IMR-90 (cell line): ENCODE data around the gene TRPC4AP. TPM values are rescaled to one million over a fixed set of nuclear protein-coding genes. Genes with fewer than 3 reads are reported as not detected.

Source experiments
- ATAC-seq: fragments of 200-7000 bp; cut with Tn5 transposase; 2 replicates; pipeline ENCODE4 v1.9.1; 2020; ENCODE audit warnings: low read depth, mild to moderate bottlenecking, moderate library complexity
- BruUV-seq: library from RNA; stranded (reverse); fragments of 400-500 nt; replicated peaks from 2 replicates; lab custom pipeline; 2021; lab: Mats Ljungman, UMichigan
- CTCF ChIA-PET: fragments of 300-600 bp; formaldehyde crosslinking; extraction: SDS; loops from one replicate; lab custom pipeline; 2021; ENCODE audit warnings: antibody characterized with exemption; lab: Yijun Ruan, JAX
- POLR2A ChIA-PET: fragments of 300-600 bp; sonication (Branson Sonifier 250); formaldehyde crosslinking; loops from one replicate; lab custom pipeline; 2022; ENCODE audit warnings: antibody characterized with exemption; ENCODE audit not compliant: unreplicated experiment; lab: Charles Lee
- DNase-seq: peaks from one replicate; pipeline ENCODE4 v3.0.0; 2013
- H2AFZ ChIP-seq: replicated peaks from 2 replicates; pipeline ENCODE3; 2013; ENCODE audit warnings: low read length, mild to moderate bottlenecking; ENCODE audit not compliant: poor library complexity
- H2AK5ac ChIP-seq: 2 replicates; pipeline ENCODE4 v1.6.1; 2013; ENCODE audit warnings: low read depth, low read length, inconsistent platforms
- H2AK9ac ChIP-seq: replicated peaks from 2 replicates; pipeline ENCODE3; 2013; ENCODE audit warnings: mild to moderate bottlenecking, low read depth, low read length, moderate library complexity; ENCODE audit not compliant: poor library complexity
- H2BK120ac ChIP-seq: 2 replicates; pipeline ENCODE4 v1.6.1; 2013; ENCODE audit warnings: low read depth, low read length, inconsistent platforms
- H2BK15ac ChIP-seq: 3 replicates; pipeline ENCODE4 v1.6.1; 2013; ENCODE audit warnings: low read depth, low read length, inconsistent platforms
- H2BK20ac ChIP-seq: 2 replicates; pipeline ENCODE4 v1.6.1; 2013; ENCODE audit warnings: low read depth, mild to moderate bottlenecking, inconsistent platforms, low read length, moderate library complexity
- H2BK5ac ChIP-seq: 2 replicates; pipeline ENCODE4 v1.6.1; 2013; ENCODE audit warnings: mild to moderate bottlenecking, low read depth, low read length, inconsistent platforms; ENCODE audit not compliant: poor library complexity, severe bottlenecking
- H3K14ac ChIP-seq: replicated peaks from 2 replicates; pipeline ENCODE4 v1.6.1; 2013; ENCODE audit warnings: low read depth, low read length, inconsistent platforms
- H3K18ac ChIP-seq: 2 replicates; pipeline ENCODE4 v1.6.1; 2013; ENCODE audit warnings: low read depth, low read length, control low read depth
- H3K23ac ChIP-seq: 2 replicates; pipeline ENCODE4 v1.6.1; 2013; ENCODE audit warnings: low read depth, low read length, inconsistent platforms
- H3K27ac ChIP-seq: 2 replicates; pipeline ENCODE4 v1.5.1; 2013; ENCODE audit warnings: mild to moderate bottlenecking, control low read depth, low read length; ENCODE audit not compliant: insufficient read depth
- H3K27me3 ChIP-seq: 2 replicates; pipeline ENCODE4 v1.6.1; 2013; ENCODE audit warnings: low read length; ENCODE audit not compliant: control insufficient read depth, insufficient read depth
- H3K36me3 ChIP-seq: 2 replicates; pipeline ENCODE4 v1.6.1; 2013; ENCODE audit warnings: low read length, mixed read lengths; ENCODE audit not compliant: control insufficient read depth, insufficient read depth
- H3K4ac ChIP-seq: 2 replicates; pipeline ENCODE4 v1.6.1; 2013; ENCODE audit warnings: low read depth, low read length, inconsistent platforms
- H3K4me1 ChIP-seq: 2 replicates; pipeline ENCODE4 v1.6.1; 2013; ENCODE audit warnings: low read length, mixed read lengths; ENCODE audit not compliant: control insufficient read depth, insufficient read depth
- H3K4me2 ChIP-seq: 2 replicates; pipeline ENCODE4 v1.6.1; 2013; ENCODE audit warnings: low read depth, mild to moderate bottlenecking, control low read depth, low read length, moderate library complexity
- H3K4me3 ChIP-seq: 2 replicates; pipeline ENCODE4 v1.5.1; 2013; ENCODE audit warnings: low read depth, mild to moderate bottlenecking, control low read depth, low read length, moderate library complexity; ENCODE audit not compliant: insufficient read depth
- H3K56ac ChIP-seq: 2 replicates; pipeline ENCODE4 v1.6.1; 2013; ENCODE audit warnings: low read length, inconsistent platforms; ENCODE audit not compliant: insufficient read depth; ENCODE audit errors: extremely low read depth
- H3K79me1 ChIP-seq, 2 experiments: 2 replicates each; pipeline ENCODE4 v1.6.1; 2013; ENCODE audit warnings: low read length in 2 of 2, inconsistent platforms in 1 of 2, low read depth in 1 of 2
- H3K9ac ChIP-seq: 2 replicates; pipeline ENCODE4 v1.6.1; 2013; ENCODE audit warnings: low read depth, low read length, control low read depth
- H3K9me1 ChIP-seq: 2 replicates; pipeline ENCODE4 v1.6.1; 2013; ENCODE audit warnings: low read length, inconsistent platforms; ENCODE audit not compliant: insufficient read depth
- H3K9me3 ChIP-seq: 2 replicates; pipeline ENCODE4 v1.6.1; 2013; ENCODE audit warnings: low read length; ENCODE audit not compliant: control insufficient read depth, insufficient read depth
- H4K20me1 ChIP-seq: 2 replicates; pipeline ENCODE4 v1.6.1; 2013; ENCODE audit warnings: low read length, inconsistent platforms; ENCODE audit not compliant: insufficient read depth
- H4K5ac ChIP-seq: 2 replicates; pipeline ENCODE4 v1.6.1; 2013; ENCODE audit warnings: mild to moderate bottlenecking, low read depth, low read length, control low read depth
- H4K8ac ChIP-seq, 2 experiments: 2 replicates each; pipeline ENCODE4 v1.6.1; 2013; ENCODE audit warnings: low read depth in 2 of 2, low read length in 2 of 2, control low read depth in 1 of 2, inconsistent platforms in 1 of 2
- H4K91ac ChIP-seq: 2 replicates; pipeline ENCODE4 v1.6.1; 2013; ENCODE audit warnings: low read depth, low read length, inconsistent platforms; ENCODE audit not compliant: insufficient read depth
- BHLHE40 ChIP-seq: fragments of 150-350 bp; IDR thresholded peaks from 2 replicates; pipeline ENCODE4 v1.6.1; 2016; ENCODE audit warnings: mild to moderate bottlenecking, low read depth, low read length
- WGBS, 2 experiments: methylation state at CpG; one replicate each; pipeline versions ENCODE4 v1.1.5 to v1.1.7; 2013; ENCODE audit warnings: missing lambda C conversion rate in 2 of 2; ENCODE audit not compliant: insufficient read length in 1 of 2; ENCODE audit errors: extremely low coverage in 2 of 2; 5-methylcytosine and 5-hydroxymethylcytosine counted together
- dilution Hi-C: fragments of 300-500 bp; cut with HindIII; formaldehyde crosslinking; loops from one replicate; pipeline ENCODE4 v1.14.3; 2018; ENCODE audit warnings: low sequenced_read_pairs; ENCODE audit not compliant: unreplicated experiment
- in situ Hi-C: fragments of 300-500 bp; cut with MboI; formaldehyde crosslinking; loops from 3 replicates; pipeline ENCODE4 v1.14.3; 2019; ENCODE audit warnings: low sequenced_read_pairs, inconsistent platforms, mixed read lengths
- intact Hi-C: fragments of 100-400 bp; cut with micrococcal nuclease; formaldehyde crosslinking; loops from 2 replicates; pipeline ENCODE4 v1.10.0; 2022
- polyA plus RNA-seq, 3 experiments: library from polyadenylated mRNA; depleted of rRNA; stranded (reverse); fragments of >200 nt; gene quantifications; 2 replicates each; pipeline ENCODE4 v1.2.3, GENCODE V29; 2012; ENCODE audit warnings: low replicate concordance in 1 of 3
- total RNA-seq: library from RNA; depleted of rRNA; stranded (reverse); fragments of >200 nt; gene quantifications from 2 replicates; pipeline ENCODE4 v1.2.3, GENCODE V29; 2012

TRPC4AP gene
- total and polyA plus RNA-seq, 2 of the 4 experiments (the other 2 are of a cell fraction), result 41.0 to 81.0 TPM

GRCh38 chr20:35008411-35009342, 83.9 kb downstream of the TRPC4AP start:
- no TSS peak for BruUV-seq
- CTCF ChIA-PET, result no interaction called here
- TF ChIP-seq BHLHE40, result no peak
- no peak for DNase-seq
- H3K56ac ChIP-seq, result no peak overlapping the region
- peaks cover 10% of the 10 kb centered on the region; the same call in 1 of the 2 replicates for H3K9me1 ChIP-seq
- in situ Hi-C loops, result no loop called here
- H2BK120ac ChIP-seq, result no peak overlapping the region
- no peak overlapping the region for H2AK9ac ChIP-seq
- H3K27ac ChIP-seq, result no peak overlapping the region
- no peak overlapping the region for H4K8ac ChIP-seq
- H3K4me3 ChIP-seq, result no peak overlapping the region
- H2BK15ac ChIP-seq, result no peak overlapping the region
- H3K23ac ChIP-seq, result no peak overlapping the region
- peaks cover 17% of the 10 kb centered on the region for H4K20me1 ChIP-seq
- no peak overlapping the region for H2AK5ac ChIP-seq
- no peaks in the 10 kb centered on the region for H3K27me3 ChIP-seq
- no peak overlapping the region for H3K18ac ChIP-seq
- POLR2A ChIA-PET, result no interaction called here
- no peak overlapping the region for H3K14ac ChIP-seq
- H3K4me2 ChIP-seq, result no peak overlapping the region
- intact Hi-C loops, result no loop called here
- no peak overlapping the region for H3K4ac ChIP-seq
- no peaks in the 10 kb centered on the region for H3K9me3 ChIP-seq
- 100% methylated on average over 5 of the region's 14 CpGs; no CpG with 5 or more reads in 1 of the 2 experiments for WGBS, 2 experiments
- peaks cover 8 to 42% of the 10 kb centered on the region in 2 experiments for H3K79me1 ChIP-seq
- H3K9ac ChIP-seq, result no peak overlapping the region
- dilution Hi-C loops, result no loop called here
- no peak overlapping the region for H4K5ac ChIP-seq
- peaks cover 1% of the 10 kb centered on the region; the same call in 1 of the 2 replicates for H3K4me1 ChIP-seq
- H4K91ac ChIP-seq, result no peak overlapping the region
- H2AFZ ChIP-seq, result no peak overlapping the region
- peaks cover 89% of the 10 kb centered on the region for H3K36me3 ChIP-seq
- no peak overlapping the region for H2BK5ac ChIP-seq
- ATAC-seq, result no peak
- no peak overlapping the region for H2BK20ac ChIP-seq
